MM.1S (cell line): ENCODE data around the gene ESPN.

ENCODE experiments used
- DNase-seq: peaks from one replicate; pipeline ENCODE4 v3.0.0-alpha.2; 2015
- H2AFZ ChIP-seq: fragments of 300-600 bp; sonication (generic); 2 replicates; pipeline ENCODE4 v1.6.0; 2016; ENCODE audit warnings: antibody characterized with exemption, low read length
- H3F3A ChIP-seq: fragments of 300-600 bp; sonication (generic); 2 replicates; pipeline ENCODE4 v1.6.1; 2016; ENCODE audit warnings: mild to moderate bottlenecking, antibody characterized with exemption, low read length, moderate library complexity, mixed read lengths; ENCODE audit not compliant: insufficient read depth
- H3K27ac ChIP-seq: fragments of 300-600 bp; sonication (generic); 2 replicates; pipeline ENCODE4 v1.5.1; 2016; ENCODE audit warnings: mild to moderate bottlenecking, low read length
- H3K27me3 ChIP-seq: fragments of 300-600 bp; sonication (generic); replicated peaks from 2 replicates; pipeline ENCODE4 v1.6.0; 2016; ENCODE audit warnings: low read length; ENCODE audit not compliant: insufficient read depth
- H3K36me3 ChIP-seq: fragments of 300-600 bp; sonication (generic); replicated peaks from 2 replicates; pipeline ENCODE4 v1.6.1; 2016; ENCODE audit warnings: mild to moderate bottlenecking, low read length, mixed read lengths; ENCODE audit not compliant: insufficient read depth
- H3K4me1 ChIP-seq: fragments of 300-600 bp; sonication (generic); 2 replicates; pipeline ENCODE4 v1.6.1; 2016; ENCODE audit warnings: low read length, mixed read lengths
- H3K4me2 ChIP-seq: fragments of 300-600 bp; sonication (generic); 2 replicates; pipeline ENCODE4 v1.6.0; 2016; ENCODE audit warnings: low read depth, low read length
- H3K4me3 ChIP-seq: fragments of 300-600 bp; sonication (generic); 2 replicates; pipeline ENCODE4 v1.5.1; 2016; ENCODE audit warnings: low read length, mixed read lengths
- H3K79me2 ChIP-seq: fragments of 300-600 bp; sonication (generic); 2 replicates; pipeline ENCODE4 v1.6.1; 2016; ENCODE audit warnings: mixed run types, low read length, mixed read lengths
- H3K9ac ChIP-seq: fragments of 300-600 bp; sonication (generic); 2 replicates; pipeline ENCODE4 v1.6.1; 2016; ENCODE audit warnings: low read length, mixed read lengths
- H3K9me2 ChIP-seq: fragments of 300-600 bp; sonication (generic); replicated peaks from 2 replicates; pipeline ENCODE4 v1.6.1; 2016; ENCODE audit warnings: mild to moderate bottlenecking, low read length, mixed read lengths; ENCODE audit not compliant: insufficient read depth
- H3K9me3 ChIP-seq: fragments of 300-600 bp; sonication (generic); replicated peaks from 2 replicates; pipeline ENCODE4 v1.6.1; 2016; ENCODE audit warnings: mild to moderate bottlenecking, low read length, mixed read lengths; ENCODE audit not compliant: insufficient read depth
- H4K20me1 ChIP-seq: fragments of 300-600 bp; sonication (generic); 2 replicates; pipeline ENCODE4 v1.6.1; 2016; ENCODE audit warnings: mild to moderate bottlenecking, low read length, moderate library complexity, mixed read lengths; ENCODE audit not compliant: insufficient read depth
- EZH2 ChIP-seq: fragments of 300-600 bp; sonication (generic); optimal IDR thresholded peaks from 2 replicates; pipeline ENCODE3; 2017; ENCODE audit warnings: low read depth, mild to moderate bottlenecking, antibody characterized with exemption, low read length, mixed read lengths
- EZH2phosphoT487 ChIP-seq: fragments of 300-600 bp; sonication (generic); IDR thresholded peaks from 2 replicates; pipeline ENCODE4 v1.6.1; 2018; ENCODE audit warnings: antibody characterized with exemption, low read length
- TF ChIP-seq, protein P1 (sequence below): fragments of 300-600 bp; sonication (generic); IDR thresholded peaks from 2 replicates; pipeline ENCODE4 v1.5.1; 2016; ENCODE audit warnings: antibody characterized with exemption, low read length, mixed read lengths

Gene ESPN

DNA sequence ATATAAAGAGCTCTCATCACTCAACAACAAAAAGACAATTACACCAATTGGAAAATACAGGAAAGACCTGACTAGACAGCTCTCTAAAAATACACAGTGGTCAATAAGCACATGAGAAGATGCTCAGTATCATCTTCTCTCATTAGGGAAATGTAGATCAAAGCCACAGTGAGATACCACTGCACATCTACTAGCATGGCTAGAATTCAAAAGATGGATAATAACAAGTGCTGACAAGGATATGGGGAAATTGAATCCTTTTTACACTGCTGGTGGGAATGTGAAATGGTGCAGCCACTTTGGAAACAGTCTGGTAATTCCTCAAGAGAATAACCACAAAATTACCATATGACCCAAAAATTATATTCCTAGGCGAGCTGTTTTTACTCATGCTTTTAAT, 40.4 kb upstream of the ESPN start:
- TF ChIP-seq, protein P1, sequence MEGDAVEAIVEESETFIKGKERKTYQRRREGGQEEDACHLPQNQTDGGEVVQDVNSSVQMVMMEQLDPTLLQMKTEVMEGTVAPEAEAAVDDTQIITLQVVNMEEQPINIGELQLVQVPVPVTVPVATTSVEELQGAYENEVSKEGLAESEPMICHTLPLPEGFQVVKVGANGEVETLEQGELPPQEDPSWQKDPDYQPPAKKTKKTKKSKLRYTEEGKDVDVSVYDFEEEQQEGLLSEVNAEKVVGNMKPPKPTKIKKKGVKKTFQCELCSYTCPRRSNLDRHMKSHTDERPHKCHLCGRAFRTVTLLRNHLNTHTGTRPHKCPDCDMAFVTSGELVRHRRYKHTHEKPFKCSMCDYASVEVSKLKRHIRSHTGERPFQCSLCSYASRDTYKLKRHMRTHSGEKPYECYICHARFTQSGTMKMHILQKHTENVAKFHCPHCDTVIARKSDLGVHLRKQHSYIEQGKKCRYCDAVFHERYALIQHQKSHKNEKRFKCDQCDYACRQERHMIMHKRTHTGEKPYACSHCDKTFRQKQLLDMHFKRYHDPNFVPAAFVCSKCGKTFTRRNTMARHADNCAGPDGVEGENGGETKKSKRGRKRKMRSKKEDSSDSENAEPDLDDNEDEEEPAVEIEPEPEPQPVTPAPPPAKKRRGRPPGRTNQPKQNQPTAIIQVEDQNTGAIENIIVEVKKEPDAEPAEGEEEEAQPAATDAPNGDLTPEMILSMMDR, result no peak
- TF ChIP-seq EZH2phosphoT487 (no peak), EZH2 (no peak)
- Histone ChIP-seq H3K79me2 (peaks cover 75% of the 10 kb centered on the region), H4K20me1 (no peaks in the 10 kb centered on the region), H3K4me3 (no peak overlapping the region), H3K9ac (no peak overlapping the region), H3K4me2 (no peak overlapping the region), H3K27ac (no peak overlapping the region), H3K27me3 (no peaks in the 10 kb centered on the region), H3K4me1 (no peaks in the 10 kb centered on the region), H3F3A (no peaks in the 10 kb centered on the region), H3K9me3 (no peaks in the 10 kb centered on the region), H2AFZ (no peak overlapping the region), H3K9me2 (no peaks in the 10 kb centered on the region), H3K36me3 (no peaks in the 10 kb centered on the region)
- DNase-seq, result no peak

DNA sequence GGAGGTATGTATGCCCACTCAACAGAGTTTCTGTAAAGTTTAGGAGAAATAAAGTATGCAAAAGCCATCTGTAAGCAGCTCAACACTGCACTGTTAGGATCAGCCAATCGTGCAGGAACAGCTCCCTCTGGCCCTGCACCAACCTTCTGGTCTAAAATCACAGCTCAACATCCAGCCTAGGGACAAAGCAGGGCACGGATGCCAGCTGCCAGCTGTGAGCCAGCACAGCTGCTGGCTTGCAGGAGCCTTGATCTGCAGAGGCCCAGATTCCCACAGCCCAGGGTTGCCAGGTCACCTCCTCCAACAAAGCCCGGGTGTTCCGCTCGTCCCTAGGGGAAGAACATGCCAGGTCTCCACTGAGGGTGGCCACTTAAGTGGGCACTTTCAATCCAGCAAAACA, 39.6 kb upstream of the ESPN start:
- TF ChIP-seq, protein P1, result no peak
- TF ChIP-seq EZH2 (no peak), EZH2phosphoT487 (no peak)
- no peaks in the 10 kb centered on the region for H3F3A ChIP-seq
- no peak overlapping the region for H2AFZ ChIP-seq
- H3K36me3 ChIP-seq, result no peaks in the 10 kb centered on the region
- DNase-seq, result no peak
- H3K9me3 ChIP-seq, result no peaks in the 10 kb centered on the region
- no peaks in the 10 kb centered on the region for H3K27me3 ChIP-seq
- peaks cover 75% of the 10 kb centered on the region for H3K79me2 ChIP-seq
- H3K4me1 ChIP-seq, result no peaks in the 10 kb centered on the region
- H3K9me2 ChIP-seq, result no peaks in the 10 kb centered on the region
- no peak overlapping the region for H3K4me3 ChIP-seq
- H3K4me2 ChIP-seq, result no peak overlapping the region
- H4K20me1 ChIP-seq, result no peaks in the 10 kb centered on the region
- H3K9ac ChIP-seq, result no peak overlapping the region
- no peak overlapping the region for H3K27ac ChIP-seq

DNA sequence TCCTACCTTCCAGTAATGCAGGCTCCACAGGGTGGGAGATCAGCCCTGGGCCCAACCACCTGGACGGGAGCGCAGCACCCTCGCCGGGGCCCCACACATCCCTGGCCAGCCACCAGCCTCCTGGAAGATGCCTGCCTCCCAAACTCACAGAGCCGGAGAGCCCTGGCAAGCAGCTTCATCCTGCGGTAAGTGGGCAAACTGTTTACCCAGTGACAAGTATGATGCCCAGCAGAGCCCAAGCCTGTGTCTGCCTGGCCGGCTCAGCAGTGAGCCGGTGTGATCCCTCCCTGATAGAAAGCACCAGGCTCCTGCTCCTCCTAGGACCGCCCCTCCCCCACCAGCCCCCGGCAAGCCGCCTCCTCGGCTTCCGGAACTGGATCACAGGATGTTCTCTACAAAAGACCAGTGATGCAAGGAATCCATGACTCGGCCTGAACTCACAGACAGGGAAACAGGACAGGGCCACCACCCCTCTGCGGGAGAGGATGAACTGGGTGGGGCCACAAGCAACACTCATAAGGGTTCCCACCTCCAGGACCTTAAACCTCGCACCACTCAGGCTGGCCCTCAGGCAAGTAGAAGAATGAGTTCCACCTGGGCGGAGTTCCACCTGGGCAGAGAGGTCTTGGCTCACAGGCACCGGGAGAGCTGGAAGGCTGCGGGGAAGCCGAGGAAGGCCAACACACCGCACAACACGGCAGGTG, 38.9 kb upstream of the ESPN start:
- Histone ChIP-seq H3K27me3 (no peaks in the 10 kb centered on the region), H3K4me1 (no peaks in the 10 kb centered on the region), H4K20me1 (no peaks in the 10 kb centered on the region), H2AFZ (no peak overlapping the region), H3K4me2 (no peak overlapping the region), H3F3A (no peaks in the 10 kb centered on the region), H3K9ac (no peak overlapping the region), H3K27ac (no peak overlapping the region), H3K9me2 (no peaks in the 10 kb centered on the region), H3K79me2 (peaks cover 75% of the 10 kb centered on the region), H3K9me3 (no peaks in the 10 kb centered on the region), H3K4me3 (no peak overlapping the region), H3K36me3 (no peaks in the 10 kb centered on the region)
- no peak for DNase-seq
- TF ChIP-seq, protein P1, result no peak
- TF ChIP-seq EZH2 (no peak), EZH2phosphoT487 (no peak)
